ENCODE results near the gene PRAF2. TPM values are rescaled to one million over a fixed set of nuclear protein-coding genes. Genes with fewer than 3 reads are reported as not detected.

Gene PRAF2
- polyA plus RNA-seq, 6 donors from 2014 or later, result 25.5 to 49.0 (median 38.8) TPM

DNA sequence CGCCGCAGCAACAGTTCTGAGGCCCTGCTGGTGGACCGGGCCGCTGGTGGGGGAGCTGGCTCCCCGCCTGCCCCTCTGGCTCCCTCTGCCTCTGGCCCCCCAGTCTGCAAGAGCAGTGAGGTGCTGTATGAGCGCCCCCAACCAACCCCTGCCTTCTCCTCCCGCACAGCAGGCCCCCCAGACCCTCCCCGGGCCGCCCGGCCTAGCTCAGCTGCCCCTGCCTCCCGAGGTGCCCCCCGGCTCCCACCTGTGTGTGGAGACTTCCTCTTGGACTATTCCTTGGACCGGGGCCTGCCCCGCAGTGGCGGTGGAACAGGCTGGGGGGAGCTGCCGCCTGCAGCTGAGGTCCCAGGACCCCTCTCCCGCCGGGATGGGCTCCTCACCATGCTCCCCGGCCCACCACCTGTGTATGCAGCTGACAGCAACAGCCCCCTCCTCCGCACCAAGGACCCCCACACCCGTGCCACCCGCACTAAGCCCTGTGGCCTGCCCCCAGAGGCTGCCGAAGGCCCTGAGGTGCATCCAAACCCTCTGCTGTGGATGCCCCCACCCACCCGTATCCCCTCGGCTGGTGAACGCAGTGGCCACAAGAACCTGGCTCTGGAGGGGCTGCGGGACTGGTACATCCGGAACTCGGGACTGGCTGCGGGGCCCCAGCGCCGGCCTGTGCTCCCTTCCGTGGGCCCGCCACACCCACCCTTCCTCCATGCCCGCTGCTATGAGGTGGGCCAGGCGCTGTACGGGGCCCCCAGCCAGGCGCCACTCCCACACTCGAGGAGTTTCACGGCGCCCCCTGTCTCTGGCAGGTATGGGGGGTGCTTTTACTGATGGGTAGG is 6.3 kb downstream of the PRAF2 start:
- Mint-ChIP-seq H3K27ac (no peak overlapping the region), H3K4me1 (peaks cover 0 to 7% (median 0%) of the 10 kb centered on the region in 3 donors), H3K9me3 (peaks cover 0 to 1% (median 0%) of the 10 kb centered on the region in 7 donors), H3K36me3 (no peaks in the 10 kb centered on the region), H3K4me3 (no peak overlapping the region), H3K27me3 (no peaks in the 10 kb centered on the region)
- DNase-seq, result no peak
- ATAC-seq (ENCODE audit: low read depth in 2 of 2), result no peak

- Mint-ChIP-seq H3K4me1 (peaks cover 0 to 5% (median 0%) of the 10 kb centered on the region in 3 donors), H3K4me3 (no peak overlapping the region), H3K27ac (peak overlapping the region in 2 of 6 donors; percentile 47 to 70), H3K9me3 (peaks cover 0 to 1% (median 0%) of the 10 kb centered on the region in 7 donors), H3K36me3 (no peaks in the 10 kb centered on the region), H3K27me3 (no peaks in the 10 kb centered on the region)
- ATAC-seq (ENCODE audit: low read depth in 2 of 2), result no peak
- DNase-seq, result no peak
These were observed 7.1 kb downstream of the PRAF2 start for GRCh38 chrX:49066690-49067089.

DNA sequence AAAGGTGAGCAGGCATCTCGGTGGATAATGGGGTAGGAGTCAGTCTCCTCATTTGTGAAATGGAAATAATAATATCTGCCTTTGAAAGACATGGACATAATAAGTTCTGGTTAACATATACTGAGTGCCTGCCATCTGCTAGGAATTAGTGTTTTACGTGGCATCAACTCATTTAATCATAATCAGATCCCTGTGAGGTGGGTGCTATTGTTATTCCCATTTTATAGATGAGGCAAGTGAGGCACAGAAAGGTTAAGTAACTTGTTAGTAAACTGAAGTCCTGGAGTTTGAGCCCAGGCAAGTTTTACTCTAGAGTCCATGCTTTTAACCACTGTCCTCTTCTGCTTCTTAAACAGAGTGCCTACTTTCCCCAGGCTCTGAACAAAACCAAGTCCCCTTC is 7.5 kb downstream of the PRAF2 start:
- peaks cover 0 to 4% (median 0%) of the 10 kb centered on the region in 3 donors for H3K4me1 Mint-ChIP-seq
- H3K27ac Mint-ChIP-seq, result no peak overlapping the region
- H3K36me3 Mint-ChIP-seq, result no peaks in the 10 kb centered on the region
- DNase-seq, result no peak
- no peak overlapping the region for H3K4me3 Mint-ChIP-seq
- no peaks in the 10 kb centered on the region for H3K27me3 Mint-ChIP-seq
- H3K9me3 Mint-ChIP-seq, result peaks cover 0 to 1% (median 0%) of the 10 kb centered on the region in 7 donors
- no peak for ATAC-seq (ENCODE audit: low read depth in 2 of 2)

- Mint-ChIP-seq H3K27me3 (no peaks in the 10 kb centered on the region), H3K36me3 (no peaks in the 10 kb centered on the region), H3K27ac (peak overlapping the region in 1 of 6 donors; percentile 83), H3K4me3 (no peak overlapping the region), H3K9me3 (peaks cover 0 to 1% (median 0%) of the 10 kb centered on the region in 7 donors), H3K4me1 (no peaks in the 10 kb centered on the region)
- DNase-seq (no peak), ATAC-seq (ENCODE audit: low read depth in 2 of 2) (no peak)
These were observed 9.1 kb downstream of the PRAF2 start for GRCh38 chrX:49064735-49065134.

DNA sequence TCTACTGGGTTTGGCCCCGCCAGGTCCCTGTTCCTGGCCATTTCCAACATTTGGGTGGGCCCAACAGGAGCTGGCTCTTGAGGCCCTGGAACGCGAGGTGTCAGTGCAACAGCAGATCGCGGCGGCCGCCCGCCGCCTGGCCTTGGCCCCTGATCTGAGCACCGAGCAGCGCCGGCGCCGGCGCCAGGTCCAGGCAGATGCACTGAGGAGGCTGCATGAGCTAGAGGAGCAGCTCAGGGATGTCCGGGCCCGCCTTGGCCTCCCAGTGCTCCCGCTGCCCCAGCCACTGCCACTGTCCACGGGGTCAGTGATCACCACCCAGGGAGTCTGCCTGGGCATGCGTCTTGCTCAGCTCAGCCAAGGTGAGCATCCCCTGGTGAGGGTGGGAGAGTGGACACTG is 9.5 kb downstream of the PRAF2 start:
- H3K36me3 Mint-ChIP-seq, result no peaks in the 10 kb centered on the region
- H3K27ac Mint-ChIP-seq, result peak overlapping the region in 1 of 6 donors; percentile 83
- no peak for ATAC-seq (ENCODE audit: low read depth in 2 of 2)
- DNase-seq, result no peak
- peaks cover 0 to 1% (median 0%) of the 10 kb centered on the region in 7 donors for H3K9me3 Mint-ChIP-seq
- no peak overlapping the region for H3K4me3 Mint-ChIP-seq
- no peaks in the 10 kb centered on the region for H3K27me3 Mint-ChIP-seq
- no peaks in the 10 kb centered on the region for H3K4me1 Mint-ChIP-seq

- no peak for DNase-seq
- H3K36me3 Mint-ChIP-seq, result no peaks in the 10 kb centered on the region
- no peak for ATAC-seq (ENCODE audit: low read depth in 2 of 2)
These were observed 10.1 kb downstream of the PRAF2 start for GRCh38 chrX:49063715-49064114.

DNA sequence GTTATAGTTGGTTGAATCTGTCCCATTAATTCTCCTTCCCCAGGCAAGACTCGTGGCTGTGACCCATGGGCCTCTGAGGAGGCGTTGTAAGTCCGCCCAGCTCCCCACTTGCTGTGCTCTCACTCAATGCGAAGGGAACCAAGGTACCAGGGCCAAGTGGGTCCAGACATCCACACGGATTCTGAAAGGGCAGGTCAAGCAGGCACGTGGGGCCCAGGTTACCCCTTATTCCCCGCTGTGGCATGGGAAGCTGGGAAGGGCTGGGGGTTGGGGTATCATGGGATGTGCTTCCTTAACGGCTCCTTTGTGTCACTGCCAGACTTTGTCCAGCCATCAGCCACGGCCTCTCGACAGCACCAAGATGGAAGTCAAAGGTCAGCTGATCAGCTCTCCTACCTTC is 11.9 kb downstream of the PRAF2 start:
- Mint-ChIP-seq H3K27ac (peak overlapping the region in 1 of 6 donors; percentile 88), H3K27me3 (no peaks in the 10 kb centered on the region)
- no peak for ATAC-seq (ENCODE audit: low read depth in 2 of 2)

More at GRCh38 chrX:49063715-49064114, 10.1 kb downstream of the PRAF2 start:
- Mint-ChIP-seq H3K27me3 (no peaks in the 10 kb centered on the region), H3K27ac (no peak overlapping the region), H3K9me3 (peaks cover 0 to 1% (median 0%) of the 10 kb centered on the region in 7 donors), H3K4me1 (no peaks in the 10 kb centered on the region), H3K4me3 (no peak overlapping the region)

DNA sequence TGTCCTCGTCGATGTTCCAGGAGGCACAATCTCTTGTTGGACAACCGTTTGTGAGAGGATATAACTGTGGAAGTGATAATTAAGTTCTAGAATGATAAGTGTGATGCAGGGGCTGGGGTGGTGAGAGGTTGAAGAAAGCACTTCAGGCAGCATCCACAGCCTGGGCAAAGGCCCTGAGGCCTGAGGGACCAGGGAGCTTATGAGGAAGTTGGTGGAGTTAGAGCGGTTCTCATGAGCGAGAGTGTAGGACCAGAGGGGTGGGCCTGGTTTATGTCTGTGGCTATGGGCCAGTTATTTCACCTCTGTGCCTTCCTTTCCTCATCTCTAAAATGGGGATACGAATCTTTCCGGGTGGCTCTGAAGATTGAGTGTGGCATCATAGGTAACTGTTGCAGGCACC is 12.3 kb downstream of the PRAF2 start:
- no peak for ATAC-seq (ENCODE audit: low read depth in 2 of 2)
- Mint-ChIP-seq H3K4me3 (no peak overlapping the region), H3K27me3 (no peaks in the 10 kb centered on the region), H3K36me3 (no peaks in the 10 kb centered on the region), H3K9me3 (no peaks in the 10 kb centered on the region), H3K4me1 (peaks cover 0 to 3% (median 0%) of the 10 kb centered on the region in 3 donors), H3K27ac (peak overlapping the region in 1 of 6 donors; percentile 58)
- no peak for DNase-seq

More for the DNA sequence above, 11.9 kb downstream of the PRAF2 start:
- peaks cover 0 to 3% (median 0%) of the 10 kb centered on the region in 3 donors for H3K4me1 Mint-ChIP-seq
- no peak for DNase-seq
- peaks cover 0 to 1% (median 0%) of the 10 kb centered on the region in 7 donors for H3K9me3 Mint-ChIP-seq
- H3K36me3 Mint-ChIP-seq, result no peaks in the 10 kb centered on the region
- no peak overlapping the region for H3K4me3 Mint-ChIP-seq

DNA sequence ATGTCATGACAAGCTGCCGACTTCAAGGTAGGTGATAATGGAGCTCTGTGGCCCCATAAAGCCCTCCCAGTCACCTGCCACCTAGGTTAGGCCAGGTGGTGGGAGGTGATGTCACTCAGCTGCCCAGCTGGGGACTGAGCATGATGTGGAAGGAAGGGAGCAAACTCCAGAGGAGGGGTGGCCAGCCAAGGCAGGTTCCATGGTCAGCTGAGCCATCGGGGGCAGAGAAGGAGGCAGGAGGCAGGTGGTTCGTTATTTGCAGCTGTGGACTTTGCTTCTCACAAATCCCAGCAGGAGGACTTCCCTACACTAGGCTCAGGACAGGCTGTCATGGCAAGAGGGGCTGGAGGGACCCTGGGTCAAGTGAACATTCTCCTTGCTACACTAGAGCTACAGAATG is 12.9 kb downstream of the PRAF2 start:
- Mint-ChIP-seq H3K36me3 (no peaks in the 10 kb centered on the region), H3K27me3 (no peaks in the 10 kb centered on the region), H3K4me3 (no peak overlapping the region), H3K4me1 (peaks cover 0 to 3% (median 0%) of the 10 kb centered on the region in 3 donors), H3K9me3 (no peaks in the 10 kb centered on the region), H3K27ac (peak overlapping the region in 1 of 6 donors; percentile 58)
- DNase-seq (no peak), ATAC-seq (ENCODE audit: low read depth in 2 of 2) (no peak)

DNA sequence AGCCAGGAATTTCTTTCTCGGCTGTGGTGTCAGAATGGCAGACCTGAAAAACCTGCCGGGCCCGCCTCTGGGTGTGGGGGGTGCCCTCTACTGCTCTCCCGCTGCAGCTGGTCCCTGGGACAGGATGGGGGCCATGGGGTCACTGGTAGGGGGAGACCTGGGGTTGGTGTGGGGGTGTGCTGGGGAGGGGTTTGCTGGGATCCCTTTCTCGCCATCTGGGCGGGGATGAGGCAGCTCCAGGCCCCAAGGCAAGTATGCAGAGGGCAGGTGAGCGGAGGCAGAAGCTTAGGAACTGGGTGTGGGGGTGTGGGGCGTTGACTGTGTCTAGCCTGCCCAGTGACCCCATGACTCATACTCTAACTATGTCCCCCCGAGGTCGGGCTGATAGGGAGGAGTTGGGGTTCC is 14.1 kb downstream of the PRAF2 start:
- Mint-ChIP-seq H3K9me3 (peaks cover 0 to 3% (median 0%) of the 10 kb centered on the region in 7 donors), H3K4me1 (peaks cover 3 to 9% (median 7%) of the 10 kb centered on the region in 3 donors), H3K36me3 (no peaks in the 10 kb centered on the region), H3K4me3 (no peak overlapping the region), H3K27ac (peak overlapping the region in 1 of 6 donors; percentile 58), H3K27me3 (no peaks in the 10 kb centered on the region)
- DNase-seq, result no peak
- no peak for ATAC-seq (ENCODE audit: low read depth in 2 of 2)

DNA sequence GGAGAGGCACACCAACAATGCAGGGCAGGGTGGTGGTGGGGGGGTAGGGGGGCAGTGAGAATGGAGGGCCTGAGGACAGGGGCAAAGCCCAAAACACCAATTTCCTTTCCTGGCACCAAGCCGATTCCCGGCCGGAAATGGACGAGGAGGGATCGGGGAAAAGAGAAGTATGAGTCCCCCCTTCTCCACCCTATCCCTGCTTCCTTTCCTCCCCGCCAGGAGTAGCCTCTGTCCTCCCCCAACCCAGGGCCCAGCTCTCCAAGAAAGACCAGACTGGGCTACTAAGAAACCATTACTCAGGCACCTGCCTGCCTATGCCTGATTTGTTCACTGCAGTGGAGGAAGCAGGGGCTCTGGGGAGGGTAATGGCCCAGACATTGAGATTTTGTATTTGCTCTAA is 14.6 kb downstream of the PRAF2 start:
- Mint-ChIP-seq H3K36me3 (no peaks in the 10 kb centered on the region), H3K4me1 (peaks cover 8 to 14% (median 12%) of the 10 kb centered on the region in 3 donors), H3K4me3 (no peak overlapping the region), H3K27me3 (no peaks in the 10 kb centered on the region), H3K9me3 (peaks cover 0 to 3% (median 0%) of the 10 kb centered on the region in 7 donors), H3K27ac (no peak overlapping the region)
- no peak for DNase-seq
- no peak for ATAC-seq (ENCODE audit: low read depth in 2 of 2)

GRCh38 chrX:49058794-49059193 is 15.0 kb downstream of the PRAF2 start, which contains the start of gene CCDC120:
CCDC120 (plus strand) TSS chrX:49058999; CDS start chrX:49062042, 3,043 bp downstream.
- Mint-ChIP-seq H3K36me3 (no peaks in the 10 kb centered on the region), H3K4me3 (no peak within 1 kb of the TSS), H3K27ac (peak within 1 kb of the TSS in 1 of 6 donors; percentile 58), H3K4me1 (peaks cover 12 to 17% (median 16%) of the 10 kb centered on the region in 3 donors), H3K27me3 (no peaks in the 10 kb centered on the region), H3K9me3 (peaks cover 0 to 6% (median 0%) of the 10 kb centered on the region in 7 donors)
- ATAC-seq (ENCODE audit: low read depth in 2 of 2), result no peak
- no peak for DNase-seq

- Mint-ChIP-seq H3K36me3 (no peaks in the 10 kb centered on the region), H3K4me3 (peak overlapping the region; percentile 76 to 93 (median 86)), H3K4me1 (peaks cover 17 to 27% (median 23%) of the 10 kb centered on the region in 3 donors), H3K27me3 (no peaks in the 10 kb centered on the region), H3K27ac (peak overlapping the region; percentile 81 to 97 (median 90)), H3K9me3 (peaks cover 0 to 14% (median 0%) of the 10 kb centered on the region in 7 donors)
- DNase-seq, result no peak
- ATAC-seq (ENCODE audit: low read depth in 2 of 2), result no peak
These were observed 19.6 kb downstream of the PRAF2 start for GRCh38 chrX:49054073-49054762.

All from naive B cell (primary cell).